ENCODE results near the gene CDH26.

Gene CDH26

GRCh38 chr20:59985164-59985563, 26.9 kb downstream of the CDH26 start:
- no peak for DNase-seq (ENCODE audit: low spot score)

GRCh38 chr20:59985864-59986263, 27.6 kb downstream of the CDH26 start:
- DNase-seq (ENCODE audit: low spot score): no peak

GRCh38 chr20:59987135-59987534, 28.9 kb downstream of the CDH26 start:
- DNase-seq (ENCODE audit: low spot score): no peak

- DNase-seq (ENCODE audit: low spot score): no peak
Observed at GRCh38 chr20:59988141-59988540, 29.9 kb downstream of the CDH26 start.

GRCh38 chr20:59992526-59993084, 34.4 kb downstream of the CDH26 start:
- no peak for DNase-seq (ENCODE audit: low spot score)

GRCh38 chr20:59993736-59994430, 35.7 kb downstream of the CDH26 start:
- DNase-seq (ENCODE audit: low spot score): no peak

- DNase-seq (ENCODE audit: low spot score): no peak
Observed at GRCh38 chr20:59994697-59995122, 36.5 kb downstream of the CDH26 start.

- DNase-seq (ENCODE audit: low spot score): no peak
Observed at GRCh38 chr20:59996108-59996507, 37.9 kb downstream of the CDH26 start.

- no peak for DNase-seq (ENCODE audit: low spot score)
Observed at GRCh38 chr20:59997896-59998295, 39.7 kb downstream of the CDH26 start.

GRCh38 chr20:59999502-59999901, 41.3 kb downstream of the CDH26 start:
- DNase-seq (ENCODE audit: low spot score): no peak

GRCh38 chr20:60000271-60001042, 42.2 kb downstream of the CDH26 start:
- DNase-seq (ENCODE audit: low spot score): no peak

- no peak for DNase-seq (ENCODE audit: low spot score)
Observed at GRCh38 chr20:60001108-60001507, 42.9 kb downstream of the CDH26 start.

GRCh38 chr20:60003776-60004175, 45.6 kb downstream of the CDH26 start:
- DNase-seq (ENCODE audit: low spot score): no peak

GRCh38 chr20:60006261-60006660, 48.0 kb downstream of the CDH26 start:
- DNase-seq (ENCODE audit: low spot score): no peak

- DNase-seq (ENCODE audit: low spot score): no peak
Observed at GRCh38 chr20:60007464-60007863, 49.2 kb downstream of the CDH26 start.

GRCh38 chr20:60008130-60008808, 50.0 kb downstream of the CDH26 start:
- no peak for DNase-seq (ENCODE audit: low spot score)

GRCh38 chr20:60009318-60009717, 51.1 kb downstream of the CDH26 start:
- DNase-seq (ENCODE audit: low spot score): no peak

GRCh38 chr20:60009826-60010616, 51.8 kb downstream of the CDH26 start:
- peak; percentile 8 for DNase-seq (ENCODE audit: low spot score)

GRCh38 chr20:60010689-60011458, 52.7 kb downstream of the CDH26 start:
- DNase-seq (ENCODE audit: low spot score): no peak

- no peak for DNase-seq (ENCODE audit: low spot score)
Observed at GRCh38 chr20:60011512-60012507, 53.6 kb downstream of the CDH26 start.
